H9 (cell line): Measurements from ENCODE around the gene LHPP. TPM values are rescaled to one million over a fixed set of nuclear protein-coding genes. Genes with fewer than 3 reads are reported as not detected.

ENCODE experiments used
- DNase-seq: peaks from one replicate; pipeline ENCODE4 v3.0.0-alpha.2; 2017
- H2AFZ ChIP-seq: one replicate; pipeline ENCODE4 v1.6.1; 2013; ENCODE audit warnings: mild to moderate bottlenecking, low read length, control low read depth, moderate library complexity
- H2AK5ac ChIP-seq: 2 replicates; pipeline ENCODE4 v1.6.1; 2013; ENCODE audit warnings: low read length, control low read depth, mixed read lengths; ENCODE audit not compliant: insufficient read length
- H2BK120ac ChIP-seq: one replicate; pipeline ENCODE4 v1.6.1; 2013; ENCODE audit warnings: low read depth, mild to moderate bottlenecking, low read length, control low read depth, inconsistent platforms; ENCODE audit not compliant: poor library complexity, severe bottlenecking
- H2BK12ac ChIP-seq: 2 replicates; pipeline ENCODE4 v1.6.1; 2013; ENCODE audit warnings: low read length, control low read depth, mixed read lengths, low read depth; ENCODE audit not compliant: insufficient read length
- H2BK15ac ChIP-seq: 2 replicates; pipeline ENCODE4 v1.6.1; 2013; ENCODE audit warnings: low read depth, low read length, control low read depth
- H2BK20ac ChIP-seq: one replicate; pipeline ENCODE4 v1.6.1; 2013; ENCODE audit warnings: low read depth, mild to moderate bottlenecking, low read length, control low read depth, inconsistent platforms; ENCODE audit not compliant: poor library complexity, severe bottlenecking
- H2BK5ac ChIP-seq: 2 replicates; pipeline ENCODE4 v1.6.1; 2013; ENCODE audit warnings: low read length, control low read depth, mixed read lengths; ENCODE audit not compliant: insufficient read length
- H3K14ac ChIP-seq: 2 replicates; pipeline ENCODE4 v1.6.1; 2013; ENCODE audit warnings: low read length, control low read depth; ENCODE audit not compliant: insufficient read depth
- H3K18ac ChIP-seq: 2 replicates; pipeline ENCODE4 v1.6.1; 2013; ENCODE audit warnings: low read depth, mild to moderate bottlenecking, mixed read lengths, low read length, control low read depth; ENCODE audit not compliant: insufficient read length
- H3K23ac ChIP-seq: 2 replicates; pipeline ENCODE4 v1.6.1; 2013; ENCODE audit warnings: low read length, control low read depth, mixed read lengths, low read depth; ENCODE audit not compliant: insufficient read length
- H3K23me2 ChIP-seq: 2 replicates; pipeline ENCODE4 v1.6.1; 2013; ENCODE audit warnings: low read depth, mild to moderate bottlenecking, mixed read lengths, low read length, control low read depth; ENCODE audit not compliant: insufficient read length, poor library complexity, severe bottlenecking
- H3K27ac ChIP-seq: 2 replicates; pipeline ENCODE4 v1.5.1; 2013; ENCODE audit warnings: low read length, control low read depth, mixed read lengths, low read depth; ENCODE audit not compliant: insufficient read length
- H3K27me3 ChIP-seq: 2 replicates; pipeline ENCODE4 v1.6.1; 2013; ENCODE audit warnings: low read length, control low read depth, inconsistent platforms; ENCODE audit not compliant: insufficient read depth
- H3K4ac ChIP-seq: 2 replicates; pipeline ENCODE4 v1.6.1; 2013; ENCODE audit warnings: low read depth, mild to moderate bottlenecking, control low read depth, inconsistent platforms, low read length, moderate library complexity
- H3K4me1 ChIP-seq: 2 replicates; pipeline ENCODE4 v1.6.1; 2013; ENCODE audit warnings: low read length, control low read depth, inconsistent platforms; ENCODE audit not compliant: insufficient read depth
- H3K4me2 ChIP-seq: 2 replicates; pipeline ENCODE4 v1.6.1; 2013; ENCODE audit warnings: low read length, control low read depth, mixed read lengths; ENCODE audit not compliant: insufficient read length, insufficient read depth
- H3K56ac ChIP-seq: 2 replicates; pipeline ENCODE4 v1.6.1; 2013; ENCODE audit warnings: low read depth, mild to moderate bottlenecking, mixed read lengths, low read length, control low read depth; ENCODE audit not compliant: insufficient read length
- H3K79me1 ChIP-seq: 2 replicates; pipeline ENCODE4 v1.6.1; 2013; ENCODE audit warnings: low read depth, mild to moderate bottlenecking, moderate library complexity, low read length, control low read depth, inconsistent platforms; ENCODE audit not compliant: insufficient read depth, poor library complexity, severe bottlenecking
- H3K79me2 ChIP-seq: 2 replicates; pipeline ENCODE4 v1.6.1; 2013; ENCODE audit warnings: low read length, control low read depth, inconsistent platforms; ENCODE audit not compliant: insufficient read depth
- H3K9ac ChIP-seq: 2 replicates; pipeline ENCODE4 v1.6.1; 2013; ENCODE audit warnings: low read length, control low read depth, mixed read lengths; ENCODE audit not compliant: insufficient read length; ENCODE audit errors: extremely low read depth
- H3K9me3 ChIP-seq: one replicate; pipeline ENCODE4 v1.6.1; 2013; ENCODE audit warnings: low read depth, low read length, inconsistent platforms; ENCODE audit not compliant: control insufficient read depth
- H3T11ph ChIP-seq: one replicate; pipeline ENCODE4 v1.6.1; 2013; ENCODE audit warnings: mild to moderate bottlenecking, low read length, control low read depth, inconsistent platforms
- H4K20me1 ChIP-seq: one replicate; pipeline ENCODE4 v1.6.1; 2013; ENCODE audit not compliant: control insufficient read depth, insufficient read length, insufficient read depth
- H4K5ac ChIP-seq: 2 replicates; pipeline ENCODE4 v1.6.1; 2013; ENCODE audit warnings: low read depth, mild to moderate bottlenecking, mixed read lengths, low read length, control low read depth; ENCODE audit not compliant: insufficient read length
- H4K8ac ChIP-seq: replicated peaks from 2 replicates; pipeline ENCODE4 v1.6.1; 2013; ENCODE audit warnings: low read length, control low read depth, mixed read lengths, low read depth; ENCODE audit not compliant: insufficient read length
- H4K91ac ChIP-seq: 2 replicates; pipeline ENCODE4 v1.6.1; 2013; ENCODE audit warnings: low read depth, mild to moderate bottlenecking, moderate library complexity, mixed read lengths, low read length, control low read depth; ENCODE audit not compliant: insufficient read length
- H3K27ac Mint-ChIP-seq, 3 experiments: 2 replicates in 2 of 3; 3 replicates in 1 of 3; pipeline ENCODE4 v1.8.0; 2020 to 2021; ENCODE audit warnings: mixed read lengths in 3 of 3, mild to moderate bottlenecking in 1 of 3, moderate library complexity in 1 of 3
- H3K27me3 Mint-ChIP-seq: 2 replicates; pipeline ENCODE4 v1.8.0; 2021; ENCODE audit warnings: low read depth, mild to moderate bottlenecking, moderate library complexity, mixed read lengths
- H3K36me3 Mint-ChIP-seq, 3 experiments: 2 replicates in 2 of 3; 3 replicates in 1 of 3; pipeline ENCODE4 v1.8.0; 2020 to 2021; ENCODE audit warnings: low read depth in 3 of 3, mixed read lengths in 3 of 3; ENCODE audit not compliant: insufficient read depth in 1 of 3
- H3K4me1 Mint-ChIP-seq, 2 experiments: 2 replicates each; pipeline ENCODE4 v1.8.0; 2020; ENCODE audit warnings: mixed read lengths in 2 of 2
- H3K4me3 Mint-ChIP-seq, 2 experiments: 2 replicates in 1 of 2; 3 replicates in 1 of 2; pipeline ENCODE4 v1.8.0; 2020 to 2021; ENCODE audit warnings: mild to moderate bottlenecking in 2 of 2, mixed read lengths in 2 of 2, moderate library complexity in 1 of 2
- H3K9me3 Mint-ChIP-seq, 2 experiments: 2 replicates in 1 of 2; 3 replicates in 1 of 2; pipeline ENCODE4 v1.8.0; 2020; ENCODE audit warnings: mild to moderate bottlenecking in 2 of 2, mixed read lengths in 2 of 2, moderate library complexity in 1 of 2
- WGBS: extraction: QIAGEN DNeasy Blood & Tissue Kit; methylation state at CpG from one replicate; pipeline ENCODE4 v1.1.7; 2013; ENCODE audit warnings: missing lambda C conversion rate, low lambda C conversion rate, mixed read lengths; ENCODE audit not compliant: insufficient read length; ENCODE audit errors: extremely low coverage; 5-methylcytosine and 5-hydroxymethylcytosine counted together
- total RNA-seq: library from RNA; stranded (reverse); gene quantifications from 2 replicates; pipeline ENCODE4 v1.2.1, GENCODE V29; 2021
- TF ChIP-seq, protein P1 (sequence below): fragments of 200-600 bp; sonication (generic); conservative IDR thresholded peaks from 3 replicates; pipeline ENCODE4 v1.8.0; 2021; ENCODE audit warnings: antibody characterized with exemption, mild to moderate bottlenecking

Gene LHPP
- total RNA-seq, 1 experiment from 2014 or later, result 29.6 TPM

DNA sequence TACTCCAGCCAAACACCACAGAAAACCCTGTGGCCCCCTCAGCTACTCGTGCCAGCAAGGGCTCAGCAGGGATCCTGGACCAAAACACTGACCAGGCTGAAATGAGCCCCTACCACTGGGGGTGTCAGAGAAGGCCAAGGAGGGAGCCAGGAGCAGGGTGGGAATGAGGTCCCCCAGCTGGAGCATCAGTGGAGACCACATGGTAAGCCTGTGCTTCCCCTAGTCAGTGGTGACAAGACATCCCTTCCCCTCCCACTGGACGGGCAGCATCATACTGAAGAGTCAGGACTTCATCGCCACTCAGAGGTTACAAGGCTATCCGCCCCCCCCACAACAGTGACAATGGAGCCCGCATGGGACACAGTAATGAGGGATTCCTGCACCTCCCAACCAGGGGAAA is 99.6 kb downstream of the LHPP start:
- Mint-ChIP-seq H3K27me3 (no peaks in the 10 kb centered on the region; the same call in 1 of the 2 replicates), H3K4me1 (peaks cover 14 to 15% of the 10 kb centered on the region in 2 experiments), H3K36me3 (peaks cover 0 to 2% (median 0%) of the 10 kb centered on the region in 3 experiments; a peak in 3 of 7 replicates), H3K27ac (no peak overlapping the region; a peak in 1 of 7 replicates), H3K9me3 (no peaks in the 10 kb centered on the region; a peak in 1 of 5 replicates), H3K4me3 (no peak overlapping the region)
- Histone ChIP-seq H2BK12ac (no peak overlapping the region), H3K79me2 (no peaks in the 10 kb centered on the region), H3T11ph (no peak overlapping the region), H3K4ac (no peak overlapping the region), H3K27ac (no peak overlapping the region), H2BK15ac (no peak overlapping the region), H2BK20ac (no peak overlapping the region), H3K56ac (no peak overlapping the region), H3K18ac (no peak overlapping the region), H2BK120ac (no peak overlapping the region), H3K23me2 (no peaks in the 10 kb centered on the region), H4K5ac (no peak overlapping the region), H2AFZ (no peak overlapping the region), H3K79me1 (no peaks in the 10 kb centered on the region), H3K4me1 (peaks cover 6% of the 10 kb centered on the region; the same call in 1 of the 2 replicates), H4K20me1 (no peaks in the 10 kb centered on the region), H3K27me3 (no peaks in the 10 kb centered on the region), H3K4me2 (no peak overlapping the region), H3K9ac (no peak overlapping the region), H2BK5ac (no peak overlapping the region), H2AK5ac (no peak overlapping the region), H3K9me3 (no peaks in the 10 kb centered on the region), H3K14ac (no peak overlapping the region), H4K8ac (no peak overlapping the region), H4K91ac (no peak overlapping the region), H3K23ac (no peak overlapping the region)
- TF ChIP-seq, protein P1, sequence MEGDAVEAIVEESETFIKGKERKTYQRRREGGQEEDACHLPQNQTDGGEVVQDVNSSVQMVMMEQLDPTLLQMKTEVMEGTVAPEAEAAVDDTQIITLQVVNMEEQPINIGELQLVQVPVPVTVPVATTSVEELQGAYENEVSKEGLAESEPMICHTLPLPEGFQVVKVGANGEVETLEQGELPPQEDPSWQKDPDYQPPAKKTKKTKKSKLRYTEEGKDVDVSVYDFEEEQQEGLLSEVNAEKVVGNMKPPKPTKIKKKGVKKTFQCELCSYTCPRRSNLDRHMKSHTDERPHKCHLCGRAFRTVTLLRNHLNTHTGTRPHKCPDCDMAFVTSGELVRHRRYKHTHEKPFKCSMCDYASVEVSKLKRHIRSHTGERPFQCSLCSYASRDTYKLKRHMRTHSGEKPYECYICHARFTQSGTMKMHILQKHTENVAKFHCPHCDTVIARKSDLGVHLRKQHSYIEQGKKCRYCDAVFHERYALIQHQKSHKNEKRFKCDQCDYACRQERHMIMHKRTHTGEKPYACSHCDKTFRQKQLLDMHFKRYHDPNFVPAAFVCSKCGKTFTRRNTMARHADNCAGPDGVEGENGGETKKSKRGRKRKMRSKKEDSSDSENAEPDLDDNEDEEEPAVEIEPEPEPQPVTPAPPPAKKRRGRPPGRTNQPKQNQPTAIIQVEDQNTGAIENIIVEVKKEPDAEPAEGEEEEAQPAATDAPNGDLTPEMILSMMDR, result no peak
- WGBS, result no CpG with 5 or more reads among the region's 5 CpGs
- no peak for DNase-seq
